GM18507 (cell line): ENCODE data around the gene CNOT11.
"Not testable (repeated sequence)": the region's sequence is repeated elsewhere in the genome, so short reads cannot be mapped to it uniquely, and the experiment has no call there.

Experiments used
- DNase-seq: peaks from one replicate; pipeline ENCODE4 v3.0.0; 2011; ENCODE audit warnings: low read depth; ENCODE audit not compliant: insufficient read length; ENCODE audit errors: extremely low spot score
- FAIRE-seq: peaks from 2 replicates; lab custom pipeline; 2011; peaks lifted over from hg19 to GRCh38; lab: Jason Lieb, UNC

Gene CNOT11

DNA sequence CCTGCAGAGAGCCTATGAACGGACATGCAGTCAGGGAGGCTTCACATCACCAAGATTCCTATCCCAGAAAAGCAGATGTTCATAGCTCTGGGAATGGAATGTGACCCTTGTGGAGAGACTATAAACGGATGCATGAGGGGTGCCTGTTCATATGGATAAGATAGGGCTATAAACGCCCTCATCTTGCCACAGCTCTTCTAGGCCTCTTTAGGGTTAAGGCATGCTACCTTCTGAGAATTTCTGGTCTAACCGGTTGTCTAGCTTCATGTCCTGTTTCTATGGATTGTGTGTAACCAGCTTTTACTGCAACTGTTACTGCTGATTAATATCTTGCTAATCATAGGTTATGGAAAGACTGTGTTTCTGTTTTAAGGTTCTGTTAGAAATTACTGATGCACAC, 8.3 kb upstream of the CNOT11 start:
- FAIRE-seq, DNase-seq: not testable (repeated sequence)

DNA sequence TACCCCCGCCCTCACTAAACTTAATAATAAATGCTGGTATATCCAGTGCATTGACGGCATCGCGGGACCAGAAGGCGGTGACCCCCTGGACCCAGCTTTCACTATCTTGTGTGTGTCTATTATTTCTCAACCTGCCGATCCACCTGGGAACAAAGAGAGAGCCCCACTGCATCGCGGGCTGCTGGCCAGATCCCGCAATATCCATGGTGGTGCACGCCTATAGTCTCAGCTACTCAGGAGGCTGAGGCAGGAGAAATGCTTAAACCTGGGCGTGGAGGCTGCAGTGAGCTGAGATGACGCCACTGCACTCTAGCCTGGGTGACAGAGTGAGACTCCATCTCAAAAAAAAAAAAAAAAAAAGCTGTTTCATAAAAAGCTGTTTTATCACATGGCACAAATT, 7.8 kb upstream of the CNOT11 start:
- FAIRE-seq, DNase-seq: not testable (repeated sequence)

DNA sequence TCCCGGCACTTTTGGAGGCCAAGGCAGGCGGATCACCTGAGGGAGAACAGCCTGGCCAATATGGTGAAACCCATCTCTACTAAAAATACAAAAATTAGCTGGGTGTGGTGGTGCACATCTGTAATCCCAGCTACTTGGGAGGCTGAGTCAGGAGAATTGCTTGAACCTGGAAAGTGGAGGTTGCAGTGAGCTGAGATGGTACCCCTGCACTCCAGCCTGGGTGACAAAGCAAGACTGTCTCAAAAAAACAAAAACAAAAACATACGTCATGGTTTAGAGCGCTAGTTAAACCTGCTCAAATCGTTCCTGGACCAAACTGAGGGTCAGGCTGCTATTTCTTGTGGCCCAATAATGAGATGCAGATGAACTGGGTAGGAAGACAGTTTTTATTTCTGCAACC, 7.2 kb upstream of the CNOT11 start:
- not testable (repeated sequence) for DNase-seq, FAIRE-seq

DNA sequence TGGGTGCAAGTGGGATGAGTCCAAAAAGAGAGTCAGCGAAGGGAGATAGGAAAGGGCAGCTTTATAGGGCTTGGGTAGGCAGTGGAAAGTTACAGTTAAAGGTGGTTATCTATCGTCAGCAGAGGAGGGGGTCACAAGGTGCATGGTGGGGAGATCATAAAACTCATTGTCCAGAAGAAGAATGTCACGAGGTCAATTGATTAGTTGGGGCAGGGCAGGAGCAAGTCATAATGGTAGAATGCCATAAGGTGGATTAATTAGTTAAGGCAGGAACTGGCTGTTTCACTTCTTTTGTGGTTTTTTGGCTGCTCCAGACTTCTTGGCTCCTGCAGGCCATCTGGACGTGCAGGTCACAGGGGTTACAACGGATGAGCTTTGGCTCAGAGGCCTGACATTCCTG, 3.9 kb upstream of the CNOT11 start:
- DNase-seq, FAIRE-seq: not testable (repeated sequence)

DNA sequence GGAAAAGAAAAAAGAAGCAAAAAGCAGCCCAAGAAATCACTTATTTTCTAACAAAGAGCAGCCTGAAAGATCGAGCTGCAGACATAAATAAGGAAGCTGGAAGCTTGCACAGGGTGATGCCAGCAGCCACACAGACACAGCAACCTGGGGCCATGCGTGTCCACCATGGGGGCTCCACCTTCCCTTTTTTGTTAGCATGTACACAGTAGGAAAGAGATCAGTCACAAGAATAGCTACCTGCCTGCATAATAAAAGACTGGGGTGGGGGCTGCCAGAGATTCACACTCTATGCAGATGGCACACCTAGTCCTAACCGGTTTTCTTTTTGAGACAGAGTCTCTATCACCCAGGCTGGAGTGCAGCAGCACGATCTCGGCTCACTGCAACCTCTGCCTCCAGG, 2.9 kb upstream of the CNOT11 start:
- DNase-seq = no peak
- FAIRE-seq = no peak

DNA sequence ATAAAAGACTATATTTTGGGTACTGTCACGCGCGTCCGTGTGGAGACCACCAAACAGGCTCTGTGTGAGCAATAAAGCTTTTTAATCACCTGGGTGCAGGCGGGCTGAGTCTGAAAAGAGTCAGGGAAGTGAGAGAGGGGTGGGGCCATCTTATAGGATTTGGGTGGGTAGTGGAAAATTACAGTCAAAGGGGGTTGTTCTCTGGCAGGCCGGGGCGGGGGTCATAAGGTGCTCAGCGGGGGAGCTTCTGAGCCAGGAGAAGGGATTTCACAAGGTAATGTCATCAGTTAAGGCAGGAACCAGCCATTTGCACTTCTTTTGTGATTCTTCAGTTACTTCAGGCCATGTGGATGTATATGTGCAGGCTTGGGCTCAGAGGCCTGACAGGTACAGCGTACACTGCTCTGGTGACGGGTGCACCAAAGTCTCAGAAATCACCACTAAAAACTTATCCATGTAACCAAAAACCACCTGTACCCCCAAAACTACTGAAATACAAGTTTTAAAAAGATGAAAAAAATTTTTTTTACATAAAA, 1.4 kb upstream of the CNOT11 start:
- not testable (repeated sequence) for FAIRE-seq, DNase-seq

DNA sequence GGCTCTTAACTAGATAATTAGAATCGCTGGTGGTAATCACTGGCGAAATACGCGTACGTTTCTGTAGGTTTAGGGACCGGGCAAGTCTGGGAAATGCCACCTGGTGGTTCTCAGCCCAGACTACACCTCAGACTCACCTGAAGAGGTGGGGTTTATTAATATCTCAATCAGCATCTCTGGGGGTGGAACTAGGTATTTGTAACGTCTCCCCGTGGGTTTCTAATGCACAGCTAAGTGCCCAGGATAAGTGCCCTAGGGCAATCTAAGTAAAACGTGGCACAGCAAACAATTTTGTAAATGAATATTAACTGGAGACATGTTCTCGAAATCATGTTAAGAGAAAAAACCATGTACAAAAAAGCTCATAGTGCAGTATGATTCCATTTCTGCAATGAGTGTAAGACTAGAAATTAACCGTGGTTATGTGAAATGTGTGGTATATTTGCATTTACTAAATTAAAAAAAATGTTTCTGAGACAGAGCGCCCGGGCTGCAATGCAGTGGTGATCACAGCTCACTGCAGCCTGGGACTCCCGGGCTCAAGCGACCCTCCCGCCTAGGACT, 760 bp upstream of the CNOT11 start:
- DNase-seq = no peak
- FAIRE-seq = no peak

DNA sequence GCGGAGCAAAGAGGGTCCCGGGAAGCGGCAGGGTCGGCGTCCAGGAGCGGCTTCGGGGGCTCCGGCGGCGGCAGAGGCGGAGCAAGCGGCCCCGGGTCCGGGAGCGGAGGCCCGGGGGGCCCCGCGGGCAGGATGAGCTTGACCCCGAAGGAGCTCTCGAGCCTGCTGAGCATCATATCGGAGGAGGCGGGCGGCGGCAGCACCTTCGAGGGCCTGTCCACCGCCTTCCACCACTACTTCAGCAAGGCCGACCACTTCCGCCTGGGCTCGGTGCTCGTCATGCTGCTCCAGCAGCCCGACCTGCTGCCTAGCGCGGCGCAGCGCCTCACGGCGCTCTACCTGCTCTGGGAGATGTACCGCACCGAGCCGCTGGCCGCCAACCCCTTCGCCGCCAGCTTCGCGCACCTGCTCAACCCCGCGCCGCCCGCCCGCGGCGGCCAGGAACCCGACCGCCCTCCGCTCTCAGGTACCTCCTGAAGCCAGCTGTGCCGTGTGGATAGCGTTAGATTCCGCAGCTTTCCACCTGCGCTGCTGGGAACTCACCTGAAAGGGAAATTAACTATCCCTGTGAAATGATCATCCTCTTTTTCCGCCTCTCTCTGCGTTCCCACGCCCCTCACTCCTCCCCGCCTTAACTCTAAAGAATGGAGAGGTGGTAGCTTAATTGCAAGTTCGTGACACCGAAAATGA, 472 bp downstream of the CNOT11 start:
- peak; percentile 42 for FAIRE-seq
- peak; percentile 44 for DNase-seq

DNA sequence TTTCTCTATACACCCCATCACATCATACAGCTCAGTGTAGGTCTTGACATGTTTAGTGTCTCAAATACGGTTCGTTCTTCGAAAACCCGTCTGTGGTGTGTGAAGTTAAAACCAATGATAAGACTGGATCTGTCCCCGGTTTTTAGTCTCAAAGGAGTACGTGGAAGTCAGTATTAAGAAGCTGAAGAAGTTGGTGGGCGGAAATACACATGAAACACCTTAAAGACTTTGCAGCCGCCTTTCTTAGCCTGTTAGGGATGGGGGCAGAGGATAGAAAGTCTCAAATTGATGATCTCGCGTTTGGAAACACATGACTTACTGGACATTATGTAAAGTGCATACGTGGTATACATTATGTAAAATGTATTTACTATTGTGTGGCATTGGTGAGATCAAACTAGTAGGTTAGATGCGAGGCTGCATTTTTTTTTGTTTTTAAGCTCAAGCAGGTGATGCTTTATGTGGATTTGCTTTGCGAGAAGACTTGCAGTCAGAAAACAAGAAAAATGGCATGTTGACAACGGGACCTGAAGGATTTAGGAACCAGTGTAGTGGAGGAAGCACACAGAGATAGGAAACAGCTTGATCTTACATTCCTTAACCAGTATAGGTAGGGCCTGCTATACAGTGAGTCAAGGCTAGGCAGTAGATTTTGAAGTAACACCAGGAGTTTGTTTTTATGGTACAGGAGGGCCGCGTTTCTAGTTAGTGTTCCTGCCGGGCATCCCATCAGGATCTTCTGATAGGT, 1.2 kb downstream of the CNOT11 start:
- FAIRE-seq = no peak
- no peak for DNase-seq

DNA sequence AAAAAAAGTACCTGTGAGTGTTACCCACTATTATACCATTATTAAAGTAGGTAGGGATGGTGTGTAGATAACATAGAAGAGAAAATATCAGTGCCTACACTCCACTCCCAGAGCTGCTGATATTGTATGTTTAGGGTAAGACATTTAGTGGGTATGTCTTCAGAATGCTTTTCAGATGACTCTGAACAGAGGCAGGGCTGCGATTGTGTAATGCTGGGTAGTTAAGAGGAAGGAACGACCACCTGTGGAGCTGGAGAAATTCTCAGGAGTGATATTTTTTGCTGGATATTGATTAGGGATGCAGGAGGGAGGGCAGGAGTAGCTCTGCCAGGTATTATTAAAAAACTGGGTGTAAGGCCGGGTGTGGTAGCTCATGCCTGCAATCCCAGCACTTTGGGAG, 2.8 kb downstream of the CNOT11 start:
- FAIRE-seq (no peak), DNase-seq (no peak)

DNA sequence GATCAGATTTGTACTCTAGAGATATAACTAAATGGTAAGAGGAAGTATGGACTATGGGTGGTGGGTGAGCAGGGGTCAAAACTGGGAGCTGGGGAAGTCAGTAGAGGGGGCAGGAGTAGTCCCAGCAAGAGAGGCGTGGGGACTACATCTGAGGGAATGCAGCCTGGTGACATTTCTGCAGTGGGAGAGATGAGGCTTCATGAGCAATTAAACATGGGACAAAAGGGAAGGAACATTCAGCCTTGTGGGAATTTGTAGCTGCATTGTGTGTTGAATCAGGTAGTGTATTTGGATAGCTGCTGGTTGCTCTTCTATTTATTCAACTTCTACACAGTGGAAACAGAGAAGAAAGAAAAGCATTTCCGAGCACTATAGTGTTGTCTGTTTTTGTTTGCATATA, 3.6 kb downstream of the CNOT11 start:
- FAIRE-seq (no peak), DNase-seq (no peak)

DNA sequence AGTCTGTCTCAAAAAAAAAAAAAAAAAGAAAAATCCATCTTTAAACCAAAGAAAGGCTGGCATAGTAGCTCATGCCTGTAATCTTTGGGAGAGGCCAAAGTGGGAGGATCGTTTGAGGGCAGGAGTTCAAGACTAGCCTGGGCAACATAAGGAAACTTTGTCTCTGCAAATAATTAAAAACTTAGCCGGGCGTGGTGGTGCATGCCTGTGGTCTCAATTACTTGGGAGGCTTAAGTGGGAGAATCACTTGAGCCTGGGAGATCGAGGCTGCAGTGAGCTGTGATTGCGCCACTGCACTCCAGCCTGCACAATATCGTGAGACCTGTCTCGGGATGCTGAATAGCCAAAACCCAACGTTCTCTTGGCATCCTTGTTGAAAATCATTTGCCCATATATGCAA, 6.1 kb downstream of the CNOT11 start:
- no peak for FAIRE-seq
- no peak for DNase-seq

DNA sequence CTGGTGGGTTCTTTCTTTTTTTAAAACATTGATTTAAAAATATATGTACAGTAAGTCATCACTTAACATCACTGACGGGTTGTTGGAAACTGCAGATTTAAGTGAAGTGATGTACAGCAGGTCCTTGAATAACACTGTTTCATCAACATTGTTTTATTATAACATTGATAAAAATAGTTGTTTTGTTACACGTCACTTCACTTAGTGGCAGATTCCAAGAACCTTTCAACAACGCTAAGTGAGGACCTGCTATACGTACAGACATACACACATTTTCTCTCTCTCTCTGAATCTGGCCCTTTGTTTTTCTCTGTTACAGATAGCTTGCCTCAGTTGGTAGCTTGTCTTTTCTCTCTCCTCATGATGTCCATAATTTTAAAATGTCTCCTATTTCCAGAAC, 9.5 kb downstream of the CNOT11 start:
- no peak for FAIRE-seq

DNA sequence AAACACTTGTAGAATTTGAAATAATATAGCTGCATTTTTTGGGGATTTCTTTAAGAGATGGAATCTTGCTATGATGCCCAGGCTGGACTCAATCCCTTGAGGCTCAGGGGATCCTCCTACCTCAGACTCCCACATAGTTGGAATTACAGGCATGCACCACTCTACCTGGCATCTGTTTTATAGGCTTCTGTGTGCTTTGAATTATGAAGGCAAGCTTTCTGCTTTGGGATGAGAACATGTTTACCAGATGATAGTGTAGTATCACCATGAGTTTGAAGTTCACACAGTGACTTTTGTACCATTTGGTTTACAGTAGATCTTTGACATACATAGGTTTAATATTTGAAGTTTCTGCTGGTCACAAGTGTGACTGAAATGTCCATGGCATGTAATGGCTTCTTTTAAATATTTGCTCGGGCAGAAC, 10.7 kb downstream of the CNOT11 start:
- FAIRE-seq (no peak), DNase-seq (no peak)

More for the DNA sequence above, 9.5 kb downstream of the CNOT11 start:
- no peak for DNase-seq

DNA sequence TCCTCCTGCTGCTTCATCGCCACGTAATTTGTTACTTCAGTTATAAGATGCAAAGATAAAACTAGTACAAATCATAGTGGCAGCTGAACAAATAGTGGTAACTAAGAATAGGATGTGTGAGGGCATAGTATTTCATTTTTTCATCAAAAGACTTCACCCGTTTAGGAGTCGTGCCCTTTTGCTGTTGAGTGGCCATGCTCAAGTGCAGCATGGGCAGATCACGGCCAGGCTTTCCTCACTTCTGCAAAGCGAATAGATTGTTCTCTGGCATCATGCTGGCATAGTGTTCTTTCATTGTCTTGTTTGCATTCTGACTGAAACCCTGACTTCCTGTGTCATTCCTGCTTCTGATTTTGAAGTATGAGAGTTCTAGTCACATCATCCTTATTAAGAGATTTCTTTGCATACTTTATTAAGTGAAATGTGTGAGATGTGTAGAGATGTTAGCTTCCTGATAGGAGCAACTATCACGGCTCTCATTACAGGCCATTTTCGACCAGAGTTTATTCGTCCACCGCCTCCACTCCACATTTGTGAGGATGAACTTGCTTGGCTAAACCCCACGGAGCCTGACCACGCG, 11.8 kb downstream of the CNOT11 start:
- DNase-seq (no peak), FAIRE-seq (no peak)

DNA sequence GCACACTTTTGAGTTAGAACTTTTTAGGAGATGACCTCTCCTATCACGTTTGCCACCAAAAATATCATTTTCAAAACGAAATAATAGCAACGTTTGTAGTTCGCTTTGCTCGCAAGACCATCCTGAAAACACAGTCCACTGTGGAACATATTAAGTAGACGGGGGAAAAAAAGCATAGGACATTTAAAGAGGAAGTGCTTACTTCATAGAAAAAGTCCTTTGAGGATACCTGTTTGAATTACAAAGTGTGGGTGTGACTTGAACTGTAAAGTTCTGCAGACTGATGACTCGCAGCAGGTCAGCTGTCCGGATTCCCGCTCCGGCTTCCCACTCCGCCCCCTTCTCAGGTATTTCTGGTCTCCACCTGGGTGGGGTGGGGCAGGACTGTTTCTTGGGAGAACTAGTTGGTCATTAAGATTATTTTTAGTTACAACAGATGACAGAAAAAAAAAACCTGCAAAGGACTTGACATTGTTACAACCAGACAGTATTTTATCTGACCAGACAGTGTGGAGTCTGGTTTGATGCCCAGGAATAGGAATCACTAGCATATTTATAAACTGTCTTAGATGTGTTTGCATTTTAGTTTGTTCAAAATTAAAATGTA, 13.3 kb downstream of the CNOT11 start:
- no peak for DNase-seq
- FAIRE-seq = no peak

DNA sequence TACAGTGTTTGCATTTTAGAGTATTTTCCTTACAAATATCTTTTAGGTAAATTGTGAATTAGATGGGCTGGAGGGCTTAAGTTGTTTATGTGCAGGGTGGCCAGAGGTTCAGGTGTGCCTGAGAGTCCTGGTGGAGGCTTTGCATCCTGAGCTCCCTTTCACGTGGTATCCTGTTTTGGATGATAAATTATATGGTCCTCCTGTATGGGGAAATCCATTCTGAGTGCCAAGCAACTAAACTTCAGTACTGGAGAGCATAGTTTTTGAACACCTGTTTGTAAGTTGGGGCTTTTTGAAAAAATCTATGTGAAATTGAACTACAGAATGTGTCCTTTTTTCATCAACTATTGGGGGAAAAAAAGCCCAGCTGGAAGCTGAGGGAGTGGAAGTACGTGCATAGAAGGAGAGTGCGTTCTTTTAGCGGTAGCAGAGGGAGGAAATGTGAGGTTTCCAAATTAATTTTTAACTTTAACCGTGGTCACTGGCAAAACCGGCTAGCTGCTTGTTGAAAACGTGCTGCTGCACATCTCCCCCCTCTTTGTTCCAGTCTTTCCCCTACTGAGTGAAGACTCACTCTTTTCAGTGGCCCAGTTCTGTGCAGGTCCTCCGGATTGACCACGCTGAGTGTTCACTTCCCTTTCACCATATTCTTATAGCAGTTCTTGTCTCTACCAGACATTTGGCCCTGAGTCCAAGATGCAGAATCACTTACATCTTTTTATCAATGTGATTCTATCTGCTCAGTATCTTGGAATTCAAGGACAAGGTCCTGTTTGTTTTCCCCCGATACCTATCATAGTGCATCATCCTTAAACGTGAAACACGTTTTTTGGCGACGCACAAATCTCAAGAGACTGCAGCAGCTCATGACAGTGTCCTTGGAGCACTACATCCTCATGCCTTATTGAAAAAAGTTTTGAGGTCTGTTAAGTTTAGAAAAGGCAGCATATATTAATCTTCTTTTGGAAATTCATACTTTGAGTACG, 15.3 kb downstream of the CNOT11 start:
- FAIRE-seq (peak; percentile 86), DNase-seq (no peak)

DNA sequence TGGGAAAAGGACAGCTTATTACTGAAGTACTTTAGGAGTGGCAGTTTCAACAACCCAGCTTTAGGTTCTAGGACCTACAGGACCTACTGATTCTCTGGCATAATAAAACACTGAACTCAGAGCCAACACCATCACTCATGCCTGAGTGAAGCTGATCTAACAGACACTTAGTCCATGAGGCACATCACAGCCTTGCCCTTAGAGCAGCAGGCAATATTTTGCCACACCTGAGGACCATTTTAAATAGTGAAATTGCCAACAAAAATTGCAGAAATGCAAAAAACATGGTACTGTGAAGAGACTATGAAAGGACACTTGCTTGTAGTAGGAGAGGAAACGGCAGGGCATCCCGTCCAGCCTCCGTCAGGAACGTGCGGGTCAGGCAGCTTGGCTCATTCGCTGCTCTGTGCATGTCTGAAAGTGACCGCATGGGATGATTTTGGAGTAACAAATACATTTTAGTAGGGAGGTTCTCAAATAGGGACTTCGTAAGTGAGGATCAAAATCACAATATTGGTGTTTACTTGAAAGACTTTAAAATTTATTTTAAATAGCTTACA, 18.1 kb downstream of the CNOT11 start:
- DNase-seq = no peak
- FAIRE-seq = no peak
